ENCODE data around the gene COL8A1. TPM values are rescaled to one million over a fixed set of nuclear protein-coding genes. Genes with fewer than 3 reads are reported as not detected.

COL8A1 gene
- total RNA-seq, 1 donor from 2014 or later: 0.09 TPM

DNA sequence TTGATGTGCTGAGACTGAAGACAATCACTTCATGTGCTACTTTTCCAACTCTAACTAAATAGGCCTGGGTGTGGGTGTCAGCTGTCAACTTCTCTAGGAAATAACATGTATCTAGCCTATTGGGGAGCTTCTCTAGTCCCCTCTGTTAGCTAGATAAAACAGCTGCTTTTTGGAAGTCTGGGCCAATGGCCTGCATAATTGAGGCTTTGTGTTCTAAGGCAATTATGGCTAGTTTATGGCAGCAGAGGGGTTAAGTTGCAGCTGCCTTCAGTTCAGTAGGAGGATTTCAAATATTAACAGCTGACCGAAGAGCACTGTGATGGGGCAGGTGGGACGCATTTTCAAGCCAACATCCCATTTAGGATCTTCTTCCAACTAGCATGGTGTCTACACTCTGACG is 6.4 kb downstream of the COL8A1 start:
- Mint-ChIP-seq H3K27me3 (peaks cover 14% of the 10 kb centered on the region), H3K27ac (no peak overlapping the region), H3K36me3 (ENCODE audit: low read depth) (no peaks in the 10 kb centered on the region), H3K4me3 (no peak overlapping the region), H3K9me3 (no peaks in the 10 kb centered on the region), H3K4me1 (no peaks in the 10 kb centered on the region)
- ATAC-seq (ENCODE audit: low read depth) (no peak), DNase-seq (no peak)
- TF ChIP-seq CTCF (IDR thresholded peaks at IDR 0.05): no peak
- ChIA-PET POLR2A (no interaction called here), CTCF (no interaction called here)
- intact Hi-C loops (cut with micrococcal nuclease): no loop called here

GRCh38 chr3:99645277-99646106 is 7.1 kb downstream of the COL8A1 start:
- intact Hi-C loops (cut with micrococcal nuclease): no loop called here
- H3K9me3 Mint-ChIP-seq: no peaks in the 10 kb centered on the region
- CTCF ChIA-PET: no interaction called here
- H3K4me1 Mint-ChIP-seq: no peaks in the 10 kb centered on the region
- H3K36me3 Mint-ChIP-seq (ENCODE audit: low read depth): no peaks in the 10 kb centered on the region
- peaks cover 10% of the 10 kb centered on the region for H3K27me3 Mint-ChIP-seq
- DNase-seq (no peak), ATAC-seq (ENCODE audit: low read depth) (no peak)
- no peak for TF ChIP-seq CTCF (IDR thresholded peaks at IDR 0.05)
- no peak overlapping the region for H3K27ac Mint-ChIP-seq
- no peak overlapping the region for H3K4me3 Mint-ChIP-seq
- POLR2A ChIA-PET: no interaction called here

DNA sequence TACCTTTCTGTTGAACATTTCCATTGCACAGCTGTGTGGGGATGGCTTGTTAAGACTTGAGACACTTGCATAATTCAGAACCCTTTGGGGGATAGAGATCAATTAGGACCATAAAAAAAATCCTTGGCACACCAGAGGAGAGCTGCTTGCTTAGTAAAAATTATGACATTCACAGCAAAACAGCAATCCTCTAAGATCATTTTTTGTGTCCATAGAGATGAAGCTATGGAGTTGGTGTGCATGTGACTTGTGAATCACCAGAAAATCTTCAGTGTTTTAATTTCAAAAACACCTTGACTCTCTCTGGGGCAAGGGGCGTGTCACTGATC is 7.7 kb downstream of the COL8A1 start:
- TF ChIP-seq CTCF (IDR thresholded peaks at IDR 0.05): no peak
- POLR2A ChIA-PET: no interaction called here
- H3K27ac Mint-ChIP-seq: no peak overlapping the region

GRCh38 chr3:99647081-99647480 is 8.7 kb downstream of the COL8A1 start:
- H3K9me3 Mint-ChIP-seq: no peaks in the 10 kb centered on the region
- H3K36me3 Mint-ChIP-seq (ENCODE audit: low read depth): no peaks in the 10 kb centered on the region
- intact Hi-C loops (cut with micrococcal nuclease): no loop called here
- no peak for DNase-seq
- no peak overlapping the region for H3K27ac Mint-ChIP-seq
- ChIA-PET POLR2A (no interaction called here), CTCF (interaction anchor here (0.6 kb wide), 1 partner anchor 185 kb away, joined by 3 read pairs; no protein-coding TSS in a partner anchor)
- TF ChIP-seq CTCF (IDR thresholded peaks at IDR 0.05): no peak
- ATAC-seq (ENCODE audit: low read depth): no peak
- H3K4me3 Mint-ChIP-seq: no peak overlapping the region
- H3K4me1 Mint-ChIP-seq: no peaks in the 10 kb centered on the region
- H3K27me3 Mint-ChIP-seq: peaks cover 4% of the 10 kb centered on the region

More for the DNA sequence above, 7.7 kb downstream of the COL8A1 start:
- DNase-seq (no peak), ATAC-seq (ENCODE audit: low read depth) (no peak)
- H3K4me3 Mint-ChIP-seq: no peak overlapping the region
- H3K36me3 Mint-ChIP-seq (ENCODE audit: low read depth): no peaks in the 10 kb centered on the region
- intact Hi-C loops (cut with micrococcal nuclease): no loop called here
- CTCF ChIA-PET: no interaction called here
- peaks cover 8% of the 10 kb centered on the region for H3K27me3 Mint-ChIP-seq
- no peaks in the 10 kb centered on the region for H3K9me3 Mint-ChIP-seq
- H3K4me1 Mint-ChIP-seq: no peaks in the 10 kb centered on the region

GRCh38 chr3:99648101-99648500 is 9.7 kb downstream of the COL8A1 start:
- CTCF ChIA-PET: no interaction called here
- no peak for TF ChIP-seq CTCF (IDR thresholded peaks at IDR 0.05)
- no peak for ATAC-seq (ENCODE audit: low read depth)
- Mint-ChIP-seq H3K4me1 (no peaks in the 10 kb centered on the region), H3K9me3 (no peaks in the 10 kb centered on the region), H3K36me3 (ENCODE audit: low read depth) (no peaks in the 10 kb centered on the region), H3K27ac (no peak overlapping the region), H3K4me3 (no peak overlapping the region), H3K27me3 (peaks cover 2% of the 10 kb centered on the region)
- intact Hi-C loops (cut with micrococcal nuclease): no loop called here
- POLR2A ChIA-PET: no interaction called here
- no peak for DNase-seq

All from activated B cell treated with CpG ODN at 0.5 μM for 24 hours (primary cell).